Smooth muscle cell (in vitro differentiated cells): ENCODE results near the gene LRRIQ1. TPM values are rescaled to one million over a fixed set of nuclear protein-coding genes. Genes with fewer than 3 reads are reported as not detected.
A peak's percentile ranks its signal among the peaks of the same experiment; 100 is the strongest.

Experiments used
- DNase-seq: peaks from one replicate; lab custom pipeline; 2025; ENCODE audit not compliant: unreplicated experiment; lab: John Stamatoyannopoulos, UW
- H2AFZ ChIP-seq: fragments of 200-600 bp; sonication (generic); 2 replicates; pipeline ENCODE4 v1.6.0; 2016; ENCODE audit warnings: antibody characterized with exemption, low read depth, mild to moderate bottlenecking
- H3F3A ChIP-seq: fragments of 200-600 bp; sonication (generic); 2 replicates; pipeline ENCODE4 v1.6.0; 2017; ENCODE audit warnings: antibody characterized with exemption, low read depth
- H3K27ac ChIP-seq: fragments of 200-600 bp; sonication (generic); 2 replicates; pipeline ENCODE4 v1.5.1; 2016; ENCODE audit warnings: low read depth, mild to moderate bottlenecking
- H3K27me3 ChIP-seq: fragments of 200-600 bp; sonication (generic); 2 replicates; pipeline ENCODE4 v1.6.1; 2016; ENCODE audit warnings: low read depth, mild to moderate bottlenecking
- H3K36me3 ChIP-seq: fragments of 200-600 bp; sonication (generic); 2 replicates; pipeline ENCODE4 v1.5.1; 2016; ENCODE audit warnings: low read depth
- H3K4me1 ChIP-seq: fragments of 200-600 bp; sonication (generic); 2 replicates; pipeline ENCODE4 v1.5.1; 2016; ENCODE audit warnings: low read depth
- H3K4me2 ChIP-seq: fragments of 200-600 bp; sonication (generic); 2 replicates; pipeline ENCODE4 v1.6.0; 2016; ENCODE audit warnings: mild to moderate bottlenecking
- H3K4me3 ChIP-seq: fragments of 200-600 bp; sonication (generic); 2 replicates; pipeline ENCODE4 v1.5.1; 2016; ENCODE audit warnings: mild to moderate bottlenecking
- H3K79me2 ChIP-seq: fragments of 200-600 bp; sonication (generic); 2 replicates; pipeline ENCODE4 v1.6.0; 2016; ENCODE audit warnings: low read depth, mild to moderate bottlenecking
- H3K9ac ChIP-seq: fragments of 200-600 bp; sonication (generic); 2 replicates; pipeline ENCODE4 v1.6.0; 2016; ENCODE audit warnings: low read depth
- H3K9me3 ChIP-seq: fragments of 200-600 bp; sonication (generic); replicated peaks from 2 replicates; pipeline ENCODE4 v1.5.1; 2016; ENCODE audit warnings: low read depth
- H4K20me1 ChIP-seq: fragments of 200-600 bp; sonication (generic); 2 replicates; pipeline ENCODE4 v1.6.0; 2016; ENCODE audit warnings: low read depth
- CTCF ChIP-seq: fragments of 200-600 bp; sonication (generic); IDR thresholded peaks from 2 replicates; pipeline ENCODE4 v1.5.1; 2017; ENCODE audit warnings: borderline replicate concordance, mild to moderate bottlenecking, antibody characterized with exemption; ENCODE audit not compliant: insufficient read depth, poor library complexity, severe bottlenecking
- WGBS: methylation state at CpG from one replicate; pipeline ENCODE4 v1.1.7; 2016; ENCODE audit warnings: low lambda C conversion rate; 5-methylcytosine and 5-hydroxymethylcytosine counted together
- polyA plus RNA-seq: library from polyadenylated mRNA; unstranded; fragments of >200 nt; fragmentation: Nextera tagmentation; extraction: Ambion mirVana; gene quantifications from 2 replicates; pipeline ENCODE4 v1.2.1, GENCODE V29; 2016
- total RNA-seq: library from RNA; depleted of rRNA; stranded (reverse); fragments of >200 nt; gene quantifications from 2 replicates; pipeline ENCODE4 v1.2.3, GENCODE V29; 2014

Gene LRRIQ1
- total and polyA plus RNA-seq, 2 experiments from 2014 or later = 1.3 TPM

DNA sequence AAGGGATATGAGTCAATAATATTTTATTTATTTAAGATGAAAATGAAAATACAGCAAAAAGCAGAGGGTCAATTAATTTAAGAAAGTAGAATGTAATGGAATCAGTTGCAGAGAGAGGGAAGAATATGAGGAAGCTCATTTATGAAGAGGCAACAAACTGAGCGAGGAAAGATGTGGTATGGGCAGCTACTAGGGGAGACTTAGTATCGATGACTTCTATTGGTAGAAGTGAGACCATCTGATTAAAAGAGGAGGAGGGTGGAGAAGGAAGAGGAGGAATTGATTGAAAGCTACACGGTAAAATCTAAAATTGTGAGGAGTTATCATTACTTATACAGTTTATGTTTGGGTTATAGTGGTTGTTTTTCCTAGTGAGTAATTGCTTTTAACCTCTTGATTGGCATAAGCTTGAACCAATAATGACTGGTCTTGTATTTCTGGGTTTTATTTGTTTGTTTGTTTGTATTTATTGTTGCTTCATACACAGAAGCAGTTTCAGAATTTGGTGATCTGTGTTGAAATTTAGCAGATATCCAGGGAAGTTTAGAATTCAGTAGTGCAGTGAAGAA is 121.0 kb downstream of the LRRIQ1 start:
- Histone ChIP-seq H3K36me3 (no peaks in the 10 kb centered on the region), H3F3A (no peaks in the 10 kb centered on the region), H3K79me2 (no peaks in the 10 kb centered on the region), H3K9me3 (no peaks in the 10 kb centered on the region), H4K20me1 (no peaks in the 10 kb centered on the region), H3K4me1 (no peaks in the 10 kb centered on the region), H3K4me2 (no peak overlapping the region), H3K27ac (no peak overlapping the region), H2AFZ (peak overlapping the region; percentile 31), H3K9ac (no peak overlapping the region), H3K27me3 (no peaks in the 10 kb centered on the region), H3K4me3 (no peak overlapping the region)
- TF ChIP-seq CTCF = no peak
- DNase-seq = no peak
- WGBS = 82% methylated on average over 3 of the region's 3 CpGs

DNA sequence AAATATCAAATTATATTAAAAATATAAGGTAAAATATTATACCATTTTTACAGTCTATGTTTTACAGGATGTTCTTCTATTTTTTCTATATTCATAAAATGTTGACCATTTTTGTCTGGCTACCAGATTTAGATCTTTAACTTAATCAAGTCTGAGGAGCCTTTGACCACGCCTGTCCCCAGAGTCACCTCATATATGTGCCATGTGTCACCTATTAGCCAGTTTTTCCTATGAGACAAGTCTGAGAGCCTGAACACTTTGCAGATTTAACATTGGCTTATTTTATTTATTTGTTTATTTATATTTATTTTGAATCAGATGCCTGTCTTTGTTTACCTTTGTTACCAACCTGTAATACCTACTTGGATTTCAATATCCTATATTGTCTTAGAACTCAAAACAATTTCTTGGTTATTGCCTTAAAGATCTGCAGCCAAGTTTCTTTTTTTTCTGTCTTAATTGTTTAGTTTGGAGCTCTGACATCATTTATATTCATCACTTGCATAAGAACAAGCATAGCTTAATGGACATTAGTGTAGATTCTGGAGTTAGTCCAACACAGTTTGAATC is 127.7 kb downstream of the LRRIQ1 start:
- Histone ChIP-seq H3K27me3 (no peaks in the 10 kb centered on the region), H3K79me2 (no peaks in the 10 kb centered on the region), H3F3A (no peaks in the 10 kb centered on the region), H3K4me3 (no peak overlapping the region), H3K27ac (no peak overlapping the region), H3K4me2 (no peak overlapping the region), H3K36me3 (no peaks in the 10 kb centered on the region), H4K20me1 (no peaks in the 10 kb centered on the region), H3K9ac (no peak overlapping the region), H2AFZ (no peak overlapping the region), H3K9me3 (no peaks in the 10 kb centered on the region), H3K4me1 (no peaks in the 10 kb centered on the region)
- TF ChIP-seq CTCF = no peak
- no peak for DNase-seq
- 97% methylated on average over 1 of the region's 1 CpG for WGBS

DNA sequence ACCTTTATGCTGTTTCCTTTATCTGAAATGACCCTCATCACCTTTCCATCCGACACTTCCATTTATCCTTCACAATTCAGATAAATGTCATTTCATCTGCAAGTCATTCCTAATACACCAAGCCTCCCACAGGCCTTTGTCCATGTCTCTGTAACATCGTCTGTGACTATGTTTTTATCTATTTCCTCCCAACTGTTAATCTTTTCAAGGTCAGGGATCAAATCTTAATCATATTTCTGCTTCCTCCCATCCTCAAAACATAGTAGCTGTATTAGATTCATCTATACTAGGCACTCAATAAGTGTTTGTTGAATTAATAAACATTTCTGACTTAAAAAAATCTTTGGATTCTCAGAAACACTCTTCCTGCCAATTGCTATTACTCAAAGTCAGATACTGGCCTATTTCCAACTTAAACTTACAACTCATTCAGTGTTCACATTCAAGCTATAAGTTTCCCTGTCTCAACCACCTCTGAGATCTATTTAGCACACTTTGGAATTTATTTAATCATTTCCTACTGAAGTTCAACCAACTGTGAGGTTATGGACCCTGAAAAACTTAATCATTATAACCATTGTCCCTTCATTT is 143.6 kb downstream of the LRRIQ1 start:
- no peak for TF ChIP-seq CTCF
- Histone ChIP-seq H3K4me3 (no peak overlapping the region), H3K4me1 (no peaks in the 10 kb centered on the region), H3K79me2 (no peaks in the 10 kb centered on the region), H2AFZ (no peak overlapping the region), H3K27ac (no peak overlapping the region), H3K9me3 (no peaks in the 10 kb centered on the region), H3K27me3 (no peaks in the 10 kb centered on the region), H3K36me3 (no peaks in the 10 kb centered on the region), H3K4me2 (no peak overlapping the region), H3K9ac (no peak overlapping the region), H4K20me1 (no peaks in the 10 kb centered on the region), H3F3A (no peaks in the 10 kb centered on the region)
- no peak for DNase-seq
- 68% methylated on average over 2 of the region's 2 CpGs for WGBS

- Histone ChIP-seq H3K79me2 (no peaks in the 10 kb centered on the region), H4K20me1 (no peaks in the 10 kb centered on the region), H2AFZ (no peak overlapping the region), H3K4me1 (no peaks in the 10 kb centered on the region), H3K9ac (no peak overlapping the region), H3F3A (no peaks in the 10 kb centered on the region), H3K4me3 (no peak overlapping the region), H3K4me2 (no peak overlapping the region), H3K27ac (no peak overlapping the region), H3K9me3 (no peaks in the 10 kb centered on the region), H3K36me3 (no peaks in the 10 kb centered on the region), H3K27me3 (no peaks in the 10 kb centered on the region)
- no peak for DNase-seq
- WGBS = 70% methylated on average over 4 of the region's 4 CpGs
- TF ChIP-seq CTCF = no peak
These were observed 146.5 kb downstream of the LRRIQ1 start for GRCh38 chr12:85182699-85183098.
